ENCODE results near the gene SMU1. TPM values are rescaled to one million over a fixed set of nuclear protein-coding genes. Genes with fewer than 3 reads are reported as not detected.
"Not testable (repeated sequence)": the region's sequence is repeated elsewhere in the genome, so short reads cannot be mapped to it uniquely, and the experiment has no call there.

Gene SMU1
- total and polyA plus RNA-seq, 11 donors, result 6.7 to 19.4 (median 15.2) TPM

DNA sequence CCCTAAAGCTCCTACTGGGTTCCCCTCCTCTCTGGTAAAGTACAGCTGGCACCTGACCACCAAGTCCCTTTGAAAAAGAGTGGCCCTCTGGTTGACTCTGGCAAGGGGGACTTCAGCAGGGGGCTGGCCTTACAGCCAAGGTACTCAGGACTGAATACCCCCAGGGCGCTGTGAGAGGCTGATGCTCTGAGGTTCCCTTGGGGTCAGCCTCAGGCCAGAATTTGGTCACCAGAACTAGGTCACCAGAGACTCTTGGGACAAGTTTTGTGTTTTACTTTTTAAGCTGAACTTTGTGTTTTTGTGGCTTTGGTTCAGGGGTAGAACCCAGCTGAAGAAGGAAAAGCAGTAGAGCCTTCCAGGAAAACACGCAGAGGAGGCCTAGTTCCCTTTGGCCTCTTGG lies 23.3 kb upstream of the SMU1 start:
- intact Hi-C loops (cut with DNase I), result loop anchor here in 3 of 10 donors (5.0 to 10.0 kb wide), 3 partner anchors 65 to 128 kb away; partner anchors contain the start of gene B4GALT1 (in 2 of the 3)
- 79 to 95% (median 84%) methylated on average over 2 of the region's 2 CpGs for WGBS, 4 donors
- DNase-seq (no peak), ATAC-seq (no peak)
- no peak for TF ChIP-seq POLR2A (IDR thresholded peaks at IDR 0.05)
- TF ChIP-seq, protein P1, sequence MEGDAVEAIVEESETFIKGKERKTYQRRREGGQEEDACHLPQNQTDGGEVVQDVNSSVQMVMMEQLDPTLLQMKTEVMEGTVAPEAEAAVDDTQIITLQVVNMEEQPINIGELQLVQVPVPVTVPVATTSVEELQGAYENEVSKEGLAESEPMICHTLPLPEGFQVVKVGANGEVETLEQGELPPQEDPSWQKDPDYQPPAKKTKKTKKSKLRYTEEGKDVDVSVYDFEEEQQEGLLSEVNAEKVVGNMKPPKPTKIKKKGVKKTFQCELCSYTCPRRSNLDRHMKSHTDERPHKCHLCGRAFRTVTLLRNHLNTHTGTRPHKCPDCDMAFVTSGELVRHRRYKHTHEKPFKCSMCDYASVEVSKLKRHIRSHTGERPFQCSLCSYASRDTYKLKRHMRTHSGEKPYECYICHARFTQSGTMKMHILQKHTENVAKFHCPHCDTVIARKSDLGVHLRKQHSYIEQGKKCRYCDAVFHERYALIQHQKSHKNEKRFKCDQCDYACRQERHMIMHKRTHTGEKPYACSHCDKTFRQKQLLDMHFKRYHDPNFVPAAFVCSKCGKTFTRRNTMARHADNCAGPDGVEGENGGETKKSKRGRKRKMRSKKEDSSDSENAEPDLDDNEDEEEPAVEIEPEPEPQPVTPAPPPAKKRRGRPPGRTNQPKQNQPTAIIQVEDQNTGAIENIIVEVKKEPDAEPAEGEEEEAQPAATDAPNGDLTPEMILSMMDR (IDR thresholded peaks at IDR 0.05), result no peak
- H3K4me3 ChIP-seq, result no peak overlapping the region
- no peaks in the 10 kb centered on the region for H3K27me3 ChIP-seq
- no peaks in the 10 kb centered on the region for H3K36me3 ChIP-seq
- H3K9me3 ChIP-seq, result no peaks in the 10 kb centered on the region
- peaks cover 0 to 27% (median 10%) of the 10 kb centered on the region in 12 donors for H3K4me1 ChIP-seq
- no peak overlapping the region for H3K27ac ChIP-seq

DNA sequence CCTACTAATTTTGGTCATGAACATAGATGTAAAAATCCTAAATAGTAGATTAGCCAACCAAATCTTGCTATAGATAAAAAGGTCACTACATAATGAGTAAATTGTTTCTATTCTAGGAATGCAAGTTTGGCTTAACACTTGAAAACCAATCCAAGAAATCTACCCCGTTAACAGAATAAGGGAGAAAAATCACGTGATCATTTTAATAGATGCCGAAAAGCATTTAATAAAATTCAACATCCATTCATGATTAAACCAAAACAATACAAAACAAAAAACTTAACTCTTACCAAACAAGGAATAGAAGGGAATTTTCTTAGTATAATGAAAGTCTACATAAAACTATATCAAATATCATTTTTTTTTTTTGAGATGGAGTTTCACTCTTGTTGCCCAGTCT lies 20.7 kb upstream of the SMU1 start:
- no peak for DNase-seq
- Histone ChIP-seq H3K36me3 (no peaks in the 10 kb centered on the region), H3K4me3 (no peak overlapping the region), H3K9me3 (no peaks in the 10 kb centered on the region), H3K27ac (no peak overlapping the region), H3K4me1 (peaks cover 0 to 12% (median 8%) of the 10 kb centered on the region in 12 donors), H3K27me3 (no peaks in the 10 kb centered on the region)
- WGBS, 4 donors, result 82 to 88% (median 84%) methylated on average over 3 of the region's 3 CpGs
- ATAC-seq, result no peak
- TF ChIP-seq POLR2A (IDR thresholded peaks at IDR 0.05), result no peak
- TF ChIP-seq, protein P1 (IDR thresholded peaks at IDR 0.05), result no peak
- intact Hi-C loops (cut with DNase I), result no loop called here

DNA sequence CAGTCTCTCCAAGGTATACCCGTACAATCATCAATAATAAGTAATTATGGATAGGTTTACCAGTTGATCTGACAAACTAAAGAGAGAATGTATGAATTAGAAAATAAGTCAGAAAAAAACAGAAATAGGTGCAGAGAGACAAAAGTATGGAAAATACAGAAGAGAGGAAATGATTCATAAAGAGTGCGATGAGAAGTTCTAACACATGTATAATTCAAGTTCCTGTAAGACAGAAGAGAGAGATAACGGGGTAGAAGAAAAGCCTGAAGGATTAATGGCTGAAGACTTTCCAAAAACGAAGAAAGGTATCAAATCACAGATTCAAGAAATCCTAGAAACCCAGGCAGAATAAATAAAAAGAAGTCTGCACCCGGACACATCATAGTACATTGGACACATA lies 16.2 kb upstream of the SMU1 start:
- intact Hi-C loops (cut with DNase I), result loop anchor here in 1 of 10 donors (5.0 kb wide), 1 partner anchor 140 kb away; no protein-coding TSS in a partner anchor
- H3K4me3 ChIP-seq, result no peak overlapping the region
- H3K9me3 ChIP-seq, result no peaks in the 10 kb centered on the region
- no peaks in the 10 kb centered on the region for H3K4me1 ChIP-seq
- no peak for ATAC-seq
- TF ChIP-seq POLR2A (IDR thresholded peaks at IDR 0.05), result no peak
- TF ChIP-seq, protein P1 (IDR thresholded peaks at IDR 0.05), result no peak
- H3K27me3 ChIP-seq, result no peaks in the 10 kb centered on the region
- 77 to 82% (median 78%) methylated on average over 5 of the region's 5 CpGs for WGBS, 4 donors
- DNase-seq, result no peak
- no peak overlapping the region for H3K27ac ChIP-seq
- no peaks in the 10 kb centered on the region for H3K36me3 ChIP-seq

DNA sequence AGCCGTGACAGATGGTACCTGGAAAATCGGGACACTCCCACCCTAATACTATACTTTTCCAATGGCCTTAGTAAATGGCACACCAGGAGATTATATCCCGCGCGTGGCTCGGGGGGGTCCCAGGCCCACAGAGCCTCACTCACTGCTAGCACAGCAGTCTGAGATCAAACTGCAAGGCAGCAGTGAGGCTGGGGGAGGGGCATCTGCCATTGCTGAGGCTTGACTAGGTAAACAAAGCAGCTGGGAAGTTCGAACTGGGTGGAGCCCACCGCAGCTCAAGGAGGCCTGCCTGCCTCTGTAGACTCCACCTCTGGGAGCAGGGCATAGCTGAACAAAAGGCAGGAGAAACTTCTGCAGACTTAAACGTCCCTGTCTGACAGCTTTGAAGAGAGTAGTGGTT lies 9.2 kb upstream of the SMU1 start:
- 88 to 96% (median 89%) methylated on average over 8 to 9 of the region's 9 CpGs for WGBS, 4 donors
- H3K27ac ChIP-seq; ATAC-seq; H3K36me3 ChIP-seq; H3K27me3 ChIP-seq; DNase-seq; H3K9me3 ChIP-seq; intact Hi-C loops (cut with DNase I); H3K4me3 ChIP-seq: not testable (repeated sequence)
- H3K4me1 ChIP-seq, result peaks cover 0 to 26% (median 7%) of the 10 kb centered on the region in 12 donors
